GM18519 (cell line): Measurements from ENCODE around the gene PCSK6.
"Not testable (repeated sequence)": the region's sequence is repeated elsewhere in the genome, so short reads cannot be mapped to it uniquely, and the experiment has no call there.

Experiments used
- ATAC-seq: cut with Tn5 transposase; IDR thresholded peaks from one replicate; pipeline ENCODE4 v1.9.1; 2021; ENCODE audit warnings: mild to moderate bottlenecking, moderate library complexity; ENCODE audit not compliant: unreplicated experiment, low FRiP score

The PCSK6 gene

GRCh38 chr15:101369676-101370075, 119.8 kb downstream of the PCSK6 start:
- no peak for ATAC-seq

- no peak for ATAC-seq
Observed at GRCh38 chr15:101368861-101369642, 120.5 kb downstream of the PCSK6 start.

GRCh38 chr15:101368086-101368780, 121.3 kb downstream of the PCSK6 start:
- no peak for ATAC-seq

GRCh38 chr15:101366853-101367252, 122.7 kb downstream of the PCSK6 start:
- ATAC-seq = no peak

- no peak for ATAC-seq
Observed at GRCh38 chr15:101362986-101363566, 126.4 kb downstream of the PCSK6 start.

GRCh38 chr15:101362359-101362758, 127.1 kb downstream of the PCSK6 start:
- ATAC-seq = no peak

GRCh38 chr15:101361418-101361817, 128.1 kb downstream of the PCSK6 start:
- no peak for ATAC-seq

GRCh38 chr15:101359365-101359947, 130.1 kb downstream of the PCSK6 start:
- ATAC-seq = no peak

GRCh38 chr15:101358895-101359294, 130.6 kb downstream of the PCSK6 start:
- ATAC-seq = no peak

- no peak for ATAC-seq
Observed at GRCh38 chr15:101357885-101358284, 131.6 kb downstream of the PCSK6 start.

GRCh38 chr15:101357333-101357732, 132.2 kb downstream of the PCSK6 start:
- no peak for ATAC-seq

GRCh38 chr15:101356512-101357172, 132.9 kb downstream of the PCSK6 start:
- ATAC-seq = not testable (repeated sequence)

GRCh38 chr15:101355678-101356464, 133.6 kb downstream of the PCSK6 start:
- no peak for ATAC-seq

GRCh38 chr15:101354891-101355623, 134.4 kb downstream of the PCSK6 start:
- no peak for ATAC-seq

- no peak for ATAC-seq
Observed at GRCh38 chr15:101353240-101353639, 136.3 kb downstream of the PCSK6 start.

GRCh38 chr15:101351736-101352135, 137.8 kb downstream of the PCSK6 start:
- ATAC-seq = no peak

- no peak for ATAC-seq
Observed at GRCh38 chr15:101349047-101349951, 140.2 kb downstream of the PCSK6 start.

- ATAC-seq = no peak
Observed at GRCh38 chr15:101348643-101349042, 140.9 kb downstream of the PCSK6 start.
